ENCODE data around the gene LYPD6B.
A peak's percentile ranks its signal among the peaks of the same experiment; 100 is the strongest.

Gene LYPD6B

GRCh38 chr2:149038442-149039212 is at the start of gene LYPD6B:
LYPD6B (plus strand) TSS chr2:149038699; CDS start chr2:149130949, 92,250 bp downstream.
- peak; percentile 26 for DNase-seq

GRCh38 chr2:148989882-148990493 is 48.5 kb upstream of the LYPD6B start:
- peak; percentile 75 for DNase-seq

GRCh38 chr2:148990968-148991367 is 47.5 kb upstream of the LYPD6B start:
- DNase-seq: no peak

- DNase-seq: no peak
These were observed 46.1 kb upstream of the LYPD6B start for GRCh38 chr2:148992448-148992847.

DNA sequence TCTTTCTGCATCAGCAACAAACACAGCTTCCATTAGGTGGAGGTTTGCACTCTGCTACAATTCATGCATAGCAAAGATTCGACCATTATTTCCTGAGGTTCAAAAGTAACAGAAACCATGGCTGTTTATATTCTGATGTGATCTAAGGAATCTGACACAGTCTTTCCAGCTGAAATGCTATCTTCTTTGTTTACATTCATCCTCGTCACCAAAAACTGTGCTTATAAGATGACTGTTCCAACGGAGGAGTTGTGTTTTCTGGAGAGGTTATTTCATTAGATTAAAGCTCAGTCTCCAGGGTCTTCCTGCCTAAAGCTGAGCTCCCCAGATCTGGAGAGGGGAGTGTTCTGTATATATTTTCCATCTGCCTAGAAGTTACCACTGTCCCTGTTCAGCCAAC is 45.1 kb upstream of the LYPD6B start:
- no peak for DNase-seq

DNA sequence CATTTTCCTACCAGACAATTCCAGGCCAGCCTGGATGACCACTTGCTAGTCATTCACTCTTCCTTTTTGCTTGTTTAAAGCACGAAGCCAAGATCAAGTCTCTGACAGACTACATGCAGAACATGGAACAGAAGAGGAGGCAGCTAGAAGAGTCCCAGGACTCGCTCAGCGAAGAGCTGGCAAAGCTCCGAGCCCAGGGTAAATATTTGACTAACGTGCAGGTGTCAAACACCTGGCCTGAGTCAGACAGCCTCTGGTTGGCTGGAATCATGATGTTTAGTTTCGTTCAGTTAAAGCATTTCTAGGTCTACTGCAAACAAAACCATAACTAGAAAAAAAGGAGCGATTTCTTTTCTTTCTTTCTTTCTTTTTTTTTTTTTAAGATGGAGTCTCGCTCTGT is 44.2 kb upstream of the LYPD6B start:
- no peak for DNase-seq

GRCh38 chr2:148996805-148997204 is 41.7 kb upstream of the LYPD6B start:
- no peak for DNase-seq

GRCh38 chr2:148998165-148998830 is 40.2 kb upstream of the LYPD6B start:
- no peak for DNase-seq

DNA sequence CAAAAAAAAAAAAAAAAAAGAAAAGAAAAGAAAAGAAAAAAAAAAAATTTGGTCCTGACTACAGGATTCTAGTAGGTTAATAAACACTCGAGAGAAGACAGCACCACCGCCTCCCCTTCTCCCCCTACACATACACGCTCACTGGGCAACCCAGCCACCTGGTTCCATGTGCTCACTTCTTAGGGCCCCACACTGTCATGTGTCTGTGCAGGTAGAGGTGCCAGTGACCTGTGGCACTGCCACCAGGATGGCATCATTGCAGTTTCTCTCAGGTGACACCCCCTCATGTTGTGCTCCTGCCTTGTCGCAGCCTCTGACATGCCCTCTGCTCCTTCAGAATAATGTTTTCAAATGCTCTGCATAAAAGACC is 39.7 kb upstream of the LYPD6B start:
- DNase-seq: no peak

GRCh38 chr2:148999451-148999921 is 39.0 kb upstream of the LYPD6B start:
- peak; percentile 25 for DNase-seq

DNA sequence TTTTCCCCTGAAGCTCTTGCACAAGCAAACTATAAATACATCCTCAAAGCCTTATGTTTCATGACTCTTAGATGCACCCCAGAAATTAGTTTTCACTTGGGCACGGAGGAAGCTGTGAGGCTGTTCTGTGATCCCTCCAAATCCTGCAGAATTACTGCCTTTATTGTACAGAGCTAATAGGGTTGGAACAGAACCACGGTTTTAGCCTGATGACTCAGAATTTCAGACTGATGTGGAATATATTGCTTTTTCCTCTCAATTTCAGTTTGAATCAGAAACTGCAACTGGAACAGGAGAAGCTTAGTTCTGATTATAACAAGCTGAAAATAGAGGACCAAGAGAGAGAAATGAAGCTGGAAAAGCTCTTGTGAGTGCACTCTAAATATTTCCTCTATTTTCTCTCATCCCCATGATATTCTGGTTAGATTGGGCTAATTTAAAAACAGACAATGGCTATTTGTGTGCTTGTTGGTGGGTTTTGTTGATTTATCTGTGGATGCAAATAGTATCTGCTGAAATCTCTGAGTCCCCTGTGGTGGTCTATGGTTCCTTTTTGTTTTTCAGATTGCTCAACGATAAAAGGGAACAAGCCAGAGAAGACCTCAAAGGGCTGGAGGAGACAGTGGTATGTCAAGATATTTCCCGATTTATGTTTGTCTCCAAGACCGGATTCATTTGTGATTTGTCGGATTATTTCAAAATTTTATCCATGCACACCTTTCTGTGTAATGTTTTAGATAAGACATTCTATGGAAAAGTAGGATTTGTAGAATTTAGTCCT is 38.2 kb upstream of the LYPD6B start:
- no peak for DNase-seq

DNA sequence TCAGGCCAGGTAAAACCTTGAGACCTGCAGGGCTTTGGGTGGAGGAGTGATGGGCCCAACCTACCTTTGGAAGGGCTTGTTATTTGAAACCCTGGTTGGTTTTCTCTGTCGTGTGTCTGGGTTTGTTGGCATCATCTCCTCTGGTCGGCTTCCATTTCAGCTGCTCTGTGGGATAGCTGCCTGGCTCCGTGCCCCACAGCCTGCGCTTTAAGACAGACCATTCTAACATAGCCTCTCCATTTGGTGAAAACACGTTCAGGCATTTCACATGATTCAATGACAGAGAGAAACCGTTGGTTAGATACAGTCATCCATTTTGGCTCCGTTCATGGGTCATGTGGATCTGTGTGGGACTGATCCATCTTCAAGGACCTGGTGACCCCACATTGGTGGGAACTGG is 37.0 kb upstream of the LYPD6B start:
- no peak for DNase-seq

DNA sequence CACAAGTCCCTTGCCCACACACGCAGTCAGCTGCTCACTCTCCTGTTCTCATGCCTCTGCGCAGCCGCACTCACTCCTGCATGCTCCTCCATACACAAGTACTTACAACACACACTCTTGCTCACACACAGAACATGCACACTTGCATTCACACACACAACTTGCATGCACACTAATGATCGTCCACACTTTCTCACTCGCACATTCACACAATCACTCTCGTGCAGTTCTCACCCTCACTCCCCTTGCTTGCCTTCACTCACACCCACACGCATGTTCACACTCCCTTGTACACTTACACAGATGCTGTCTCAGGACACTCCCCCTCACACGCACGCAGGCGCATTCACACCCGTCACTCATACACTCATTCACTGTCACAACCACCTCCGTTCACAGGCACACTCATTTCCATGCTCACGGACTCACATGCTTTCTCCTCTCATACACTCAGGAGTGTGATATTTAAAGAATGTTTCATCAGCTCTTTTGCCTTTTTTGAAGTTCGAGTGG is 36.1 kb upstream of the LYPD6B start:
- DNase-seq: no peak

DNA sequence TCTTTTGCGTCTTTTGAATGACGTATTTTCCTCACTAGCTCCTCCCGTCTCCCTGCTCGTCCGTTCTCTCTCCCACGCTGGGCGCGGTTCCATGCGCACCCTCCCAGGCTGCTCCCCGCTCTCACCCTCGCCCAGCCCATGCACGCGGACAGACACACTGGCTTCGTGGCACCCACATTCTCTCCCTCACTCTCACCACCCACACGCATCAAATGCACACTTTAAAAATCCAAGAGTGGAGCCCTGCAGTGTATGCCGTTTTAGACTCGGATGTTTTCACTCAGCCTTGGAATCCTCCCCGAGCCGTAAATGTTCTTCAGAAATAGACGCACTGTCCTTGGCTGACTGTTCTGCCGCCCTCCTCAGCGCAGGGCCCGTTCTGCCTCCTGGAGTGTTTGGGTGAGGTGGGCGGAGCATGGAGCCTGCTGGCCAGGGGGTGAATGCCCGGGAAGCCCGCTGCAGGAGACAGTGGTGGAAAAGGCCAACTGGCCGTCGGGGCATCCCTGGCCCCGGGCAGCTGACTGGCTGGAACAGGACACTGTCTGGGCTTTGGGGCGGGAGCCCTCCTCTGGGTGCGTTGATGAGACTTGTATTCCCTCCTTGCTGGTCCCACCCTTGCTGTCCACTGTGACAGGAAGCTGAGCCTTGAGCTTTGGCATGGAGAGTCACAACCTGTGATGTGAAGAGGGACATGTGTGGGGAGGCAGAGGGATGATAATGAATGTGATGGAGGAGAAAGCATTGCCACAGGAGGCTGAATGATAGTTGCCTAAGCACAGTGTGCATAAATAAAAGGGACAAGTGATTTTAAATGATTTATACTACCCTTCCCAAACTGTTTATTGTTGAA is 35.4 kb upstream of the LYPD6B start:
- peak; percentile 75 for DNase-seq

GRCh38 chr2:149004836-149005235 is 33.7 kb upstream of the LYPD6B start:
- DNase-seq: peak; percentile 65

DNA sequence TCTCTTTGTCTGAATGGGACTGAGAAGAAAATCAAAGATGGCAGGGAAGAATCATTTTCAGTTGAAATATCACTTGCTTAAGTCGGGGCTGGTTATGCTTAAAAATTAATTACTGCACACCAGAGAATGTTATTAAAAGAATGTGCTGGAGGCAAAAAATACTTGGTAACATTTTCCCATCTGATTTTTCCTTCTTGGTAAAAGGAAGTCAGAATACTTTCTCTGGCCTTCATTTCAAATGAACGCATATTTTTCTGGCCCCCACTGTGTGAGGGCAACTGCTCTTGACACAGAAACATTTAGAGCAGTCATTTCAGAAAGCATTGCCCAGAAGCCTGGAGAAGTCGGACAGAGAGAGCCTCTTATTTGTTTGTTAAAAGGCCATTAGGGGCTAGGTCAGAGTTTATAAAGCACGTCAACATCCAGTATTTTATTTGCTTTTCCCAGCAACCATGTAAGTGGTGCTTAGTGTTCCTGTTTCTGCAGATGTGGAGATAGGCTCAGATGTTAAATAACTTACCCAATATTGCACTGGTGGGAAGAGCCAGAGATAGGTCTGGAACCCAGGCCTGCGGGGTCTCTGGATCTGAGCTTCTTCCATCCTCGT is 32.9 kb upstream of the LYPD6B start:
- peak; percentile 47 for DNase-seq

DNA sequence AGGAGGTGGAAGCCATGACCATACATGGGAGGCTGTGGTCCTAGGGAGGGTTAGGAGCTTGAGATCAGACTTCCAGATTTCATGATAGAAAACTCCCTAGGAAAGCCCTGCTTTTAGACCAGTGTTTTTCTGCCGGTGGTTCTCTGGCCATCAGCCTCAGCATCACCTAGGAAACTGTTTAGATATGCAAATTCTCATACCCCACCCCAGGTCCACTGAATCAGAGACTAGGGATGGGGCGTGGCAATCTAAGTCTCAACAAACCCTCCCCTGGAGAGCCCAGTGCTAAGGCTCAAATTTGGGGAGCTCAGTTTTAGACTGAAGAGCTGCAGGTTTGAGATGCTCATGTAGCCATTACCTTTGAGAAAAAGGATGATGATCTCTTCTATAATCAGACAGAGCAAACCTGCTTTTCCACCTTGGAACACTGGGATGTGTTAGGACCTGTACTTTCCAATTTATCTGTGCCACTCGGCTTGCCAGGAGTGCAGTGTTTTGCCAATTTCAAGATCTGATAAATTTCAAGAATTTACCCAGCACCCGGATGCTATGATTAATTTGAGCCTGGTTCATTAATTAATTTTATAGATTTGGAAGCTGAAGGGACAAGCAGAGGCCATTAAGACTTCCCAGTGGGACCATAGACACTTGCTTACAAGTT is 31.5 kb upstream of the LYPD6B start:
- no peak for DNase-seq

DNA sequence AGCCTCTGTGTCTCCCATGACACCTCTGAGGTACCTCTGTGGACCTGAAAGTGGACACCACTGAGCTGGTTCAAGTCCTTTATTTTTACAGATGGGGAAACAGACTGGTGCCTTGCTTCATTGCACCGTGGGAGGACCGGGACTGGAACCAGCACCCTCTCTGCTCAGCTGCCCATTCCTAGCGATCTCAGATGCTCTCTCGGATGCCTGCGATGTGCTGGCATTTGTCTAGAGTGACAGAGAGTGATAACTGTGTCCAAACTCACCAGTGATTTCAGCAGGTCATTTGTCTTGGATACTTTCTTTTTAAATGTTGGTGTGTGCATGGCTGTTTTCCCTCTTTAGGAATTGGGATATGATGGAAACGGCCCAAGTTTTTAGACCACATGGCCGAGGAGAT is 30.1 kb upstream of the LYPD6B start:
- no peak for DNase-seq

GRCh38 chr2:149009576-149010461 is 28.7 kb upstream of the LYPD6B start:
- no peak for DNase-seq

DNA sequence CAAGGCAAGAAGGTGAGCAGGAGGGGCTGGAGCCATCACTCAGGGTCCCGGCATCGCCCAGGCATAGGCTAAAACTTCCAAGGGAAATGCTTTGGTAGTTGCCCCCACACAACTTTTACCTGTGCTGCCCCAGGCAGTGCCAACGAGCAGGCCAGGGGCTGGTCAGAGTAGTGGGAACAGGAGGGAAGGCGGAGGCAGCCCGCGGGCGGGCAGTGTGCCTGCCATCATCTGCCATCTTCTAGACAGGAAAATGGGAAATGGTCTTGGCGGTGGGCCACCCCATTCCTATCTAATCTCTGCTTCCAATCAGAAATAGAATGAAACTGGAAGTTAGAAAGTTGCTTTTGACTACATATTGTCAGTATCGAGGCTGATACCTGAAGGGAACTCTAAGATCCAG is 26.0 kb upstream of the LYPD6B start:
- DNase-seq: no peak
